Cerebellar cortex (tissue), 1 donor: Measurements from ENCODE around the gene CST6.
"Not testable (repeated sequence)": the region's sequence is repeated elsewhere in the genome, so short reads cannot be mapped to it uniquely, and the experiment has no call there.

Experiments used
- DNase-seq: peaks from one replicate; pipeline ENCODE4 v3.0.0-alpha.2; 2015; ENCODE audit warnings: low spot score

Gene CST6

GRCh38 chr11:66015454-66015881 lies 3.7 kb downstream of the CST6 start:
- peak; percentile 46 for DNase-seq

GRCh38 chr11:66015936-66016792 lies 4.4 kb downstream of the CST6 start:
- DNase-seq: no peak

GRCh38 chr11:66016793-66017177 lies 5.0 kb downstream of the CST6 start:
- no peak for DNase-seq

- DNase-seq: no peak
These were observed 5.5 kb downstream of the CST6 start for GRCh38 chr11:66017321-66017720.

- DNase-seq: no peak
These were observed 8.4 kb downstream of the CST6 start for GRCh38 chr11:66020212-66020611.

- no peak for DNase-seq
These were observed 9.0 kb downstream of the CST6 start for GRCh38 chr11:66020618-66021357.

GRCh38 chr11:66022401-66023185 lies 10.8 kb downstream of the CST6 start:
- peak; percentile 62 for DNase-seq

GRCh38 chr11:66023186-66023440 lies 11.3 kb downstream of the CST6 start:
- not testable (repeated sequence) for DNase-seq

GRCh38 chr11:66026017-66026529 lies 14.3 kb downstream of the CST6 start, which contains the start of gene CATSPER1:
TSS of gene CATSPER1 (minus strand) at chr11:66026479. CDS start at chr11:66026379, 100 bp downstream.
- no peak for DNase-seq

GRCh38 chr11:66032957-66033735 lies 21.3 kb downstream of the CST6 start:
- DNase-seq: no peak

GRCh38 chr11:66035653-66036333 lies 24.0 kb downstream of the CST6 start:
- DNase-seq: no peak

- DNase-seq: no peak
These were observed 24.5 kb downstream of the CST6 start for GRCh38 chr11:66036334-66036710.

GRCh38 chr11:66037327-66037726 lies 25.5 kb downstream of the CST6 start:
- no peak for DNase-seq

- DNase-seq: no peak
These were observed 28.0 kb downstream of the CST6 start for GRCh38 chr11:66039765-66040164.

- no peak for DNase-seq
These were observed 30.6 kb downstream of the CST6 start for GRCh38 chr11:66042227-66042995.

- DNase-seq: no peak
These were observed 31.4 kb downstream of the CST6 start for GRCh38 chr11:66042996-66043906.

- DNase-seq: no peak
These were observed 32.9 kb downstream of the CST6 start for GRCh38 chr11:66044757-66045156.

GRCh38 chr11:66045177-66045639 lies 33.4 kb downstream of the CST6 start:
- DNase-seq: peak; percentile 74

- DNase-seq: no peak
These were observed 35.1 kb downstream of the CST6 start for GRCh38 chr11:66046901-66047300.
